Measurements from ENCODE around the gene GIGYF2. TPM values are rescaled to one million over a fixed set of nuclear protein-coding genes. Genes with fewer than 3 reads are reported as not detected.
"Not testable (repeated sequence)": the region's sequence is repeated elsewhere in the genome, so short reads cannot be mapped to it uniquely, and the experiment has no call there.

The GIGYF2 gene
- total RNA-seq, 1 experiment from 2014 or later, result 46.9 TPM

DNA sequence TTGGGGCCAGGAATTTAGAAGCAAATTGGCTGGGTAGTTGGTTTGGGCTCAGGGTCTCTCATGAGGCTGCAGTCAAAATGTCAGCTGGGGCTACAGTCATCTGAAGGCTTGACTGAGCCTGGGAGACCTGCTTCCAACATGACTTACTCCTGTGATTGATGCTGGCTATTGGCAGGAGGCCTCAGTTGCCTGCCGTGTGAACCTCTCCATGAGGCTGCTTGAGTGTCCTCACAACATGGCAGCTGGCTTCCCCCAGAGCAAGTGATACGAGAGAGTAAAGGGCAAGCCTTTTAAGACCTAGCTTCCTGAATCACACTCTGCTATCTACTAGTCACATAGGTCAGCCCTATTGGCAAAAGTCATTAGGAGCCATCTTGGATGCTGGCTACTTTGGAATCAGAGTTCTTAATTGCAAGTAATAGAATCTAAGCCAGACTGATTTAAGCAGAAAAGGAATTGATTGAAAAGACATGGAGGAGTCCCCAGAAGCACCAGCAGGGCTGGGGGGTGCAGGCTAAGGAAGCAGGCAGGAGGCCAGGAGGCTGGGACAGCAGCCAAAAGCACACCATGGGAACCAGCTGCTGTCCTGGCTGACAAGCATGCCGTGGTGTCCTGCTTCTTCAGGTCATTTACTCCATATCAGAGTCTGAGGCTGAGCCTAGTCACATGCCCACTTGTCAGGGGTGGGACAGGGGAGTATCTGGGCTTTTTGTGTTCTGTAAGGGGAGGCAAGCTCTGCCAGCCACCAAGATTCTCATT, 7.8 kb upstream of the GIGYF2 start:
- DNase-seq (ENCODE audit: low read depth), result peak; percentile 63

DNA sequence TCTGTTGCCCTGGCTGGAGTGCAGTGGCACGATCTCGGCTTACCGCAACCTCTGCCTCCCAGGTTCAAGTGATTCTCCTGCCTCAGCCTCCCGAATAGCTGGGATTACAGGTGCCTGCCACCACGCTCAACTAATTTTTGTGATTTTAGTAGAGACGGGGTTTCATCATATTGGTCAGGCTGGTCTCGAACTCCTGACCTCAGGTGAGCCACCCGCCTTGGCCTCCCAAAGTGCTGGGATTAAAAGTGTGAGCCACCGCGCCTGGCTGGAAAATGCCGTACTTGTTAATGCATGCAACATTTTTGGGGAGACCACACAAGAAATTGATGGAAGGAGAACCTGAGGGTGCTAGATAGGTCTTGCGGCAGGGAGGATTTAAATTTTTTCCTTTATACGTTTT, 6.0 kb upstream of the GIGYF2 start:
- DNase-seq (ENCODE audit: low read depth), result not testable (repeated sequence)

DNA sequence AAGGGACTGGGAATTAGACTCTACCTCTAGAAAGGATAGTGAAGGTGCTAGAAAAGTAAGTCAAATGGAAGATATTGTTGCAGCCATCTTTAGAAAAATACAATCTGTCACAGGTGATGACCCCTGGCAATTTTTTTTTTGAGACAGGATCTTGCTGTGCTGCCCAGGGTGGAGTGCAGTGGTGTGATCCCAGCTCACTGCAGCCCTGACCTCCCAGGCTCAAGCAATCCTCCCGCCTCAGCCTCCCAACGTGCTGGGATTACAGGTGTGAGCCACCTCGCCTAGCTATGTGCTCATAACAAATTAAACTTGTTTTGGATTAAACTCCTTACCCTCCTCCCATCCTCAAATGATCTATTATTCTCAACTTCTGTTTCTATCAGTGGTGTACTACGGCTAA, 3.8 kb upstream of the GIGYF2 start:
- no peak for DNase-seq (ENCODE audit: low read depth)

DNA sequence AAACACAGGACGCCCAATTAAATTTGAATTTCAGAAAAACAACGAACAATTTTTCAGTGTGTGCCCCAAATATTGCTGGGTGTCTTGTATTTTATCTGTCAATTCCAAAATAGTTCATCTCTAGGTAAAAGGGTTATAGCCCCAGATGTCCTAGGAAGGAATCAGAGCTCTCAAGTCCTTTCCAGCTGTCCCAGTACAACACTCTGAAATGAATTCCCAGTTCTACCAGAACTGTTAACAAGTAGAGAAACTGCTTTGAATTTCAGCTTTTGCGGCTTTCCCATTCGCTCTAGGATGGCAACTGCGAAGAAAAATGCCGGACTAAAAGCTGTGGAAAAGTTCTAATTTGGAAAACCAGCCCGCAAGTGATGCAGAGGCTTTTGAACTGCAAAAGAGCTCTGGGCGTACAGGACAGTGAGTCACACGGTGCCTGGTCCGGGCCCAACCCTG, 497 bp upstream of the GIGYF2 start:
- DNase-seq (ENCODE audit: low read depth), result no peak

DNA sequence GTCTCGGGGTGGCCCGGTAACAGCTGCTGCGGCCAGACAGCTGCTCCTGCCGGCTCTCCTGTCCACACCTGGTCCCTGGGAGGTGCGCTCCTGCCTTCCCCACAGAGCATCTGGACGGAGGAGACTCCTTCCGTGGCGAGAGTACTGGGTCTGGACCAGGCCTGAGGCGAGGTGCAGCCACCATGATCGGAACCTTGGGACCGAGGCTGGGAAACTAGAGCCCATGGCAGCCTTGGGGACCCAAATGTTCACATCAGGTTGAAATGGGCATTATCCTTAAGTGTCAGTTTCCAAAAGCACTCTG, 628 bp downstream of the GIGYF2 start:
- DNase-seq (ENCODE audit: low read depth), result peak; percentile 8

DNA sequence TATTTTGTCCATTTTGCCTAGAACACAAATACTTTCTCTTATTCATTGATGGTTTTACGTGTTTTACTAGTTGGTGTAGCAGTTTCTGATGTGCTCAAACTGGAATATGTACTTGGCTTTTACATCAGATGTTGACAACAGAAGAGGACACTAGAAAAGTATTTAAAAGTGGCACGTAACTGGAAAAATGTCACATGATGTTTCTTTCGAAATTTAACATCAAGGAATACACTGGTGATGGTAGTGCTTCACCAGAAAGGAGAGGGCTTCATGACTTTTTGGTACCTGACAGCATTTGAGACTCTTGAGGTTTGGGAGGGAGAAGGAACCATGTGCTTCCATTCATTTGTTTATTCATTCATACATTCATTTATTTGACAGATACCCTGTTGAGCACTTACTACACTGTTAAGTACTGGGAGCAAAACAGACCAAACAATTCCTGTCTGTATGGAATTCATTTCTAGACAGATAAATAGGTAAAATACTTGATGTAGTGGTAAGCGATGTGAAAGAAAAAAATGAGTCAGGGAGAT, 1.5 kb downstream of the GIGYF2 start:
- DNase-seq (ENCODE audit: low read depth), result no peak

DNA sequence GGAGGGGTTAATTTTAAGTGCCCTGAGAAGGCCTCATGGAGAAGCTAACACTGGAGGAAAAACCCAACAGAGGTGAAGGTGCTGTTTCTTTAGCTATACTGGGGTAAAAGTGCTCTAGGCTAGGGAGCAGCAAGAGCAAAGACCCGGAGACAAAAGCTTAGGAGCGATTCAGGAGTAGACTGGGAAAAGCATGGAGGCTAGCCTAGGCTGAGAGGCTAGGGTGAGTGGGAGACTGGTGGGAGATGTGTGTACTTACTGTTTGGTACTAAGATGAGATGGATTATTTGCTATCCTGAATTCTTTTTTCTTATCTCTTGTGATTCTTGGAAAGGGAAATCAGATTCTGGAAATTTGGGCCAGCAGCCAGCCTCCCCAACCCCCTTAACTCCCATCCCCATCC, 2.0 kb downstream of the GIGYF2 start:
- DNase-seq (ENCODE audit: low read depth), result peak; percentile 8

DNA sequence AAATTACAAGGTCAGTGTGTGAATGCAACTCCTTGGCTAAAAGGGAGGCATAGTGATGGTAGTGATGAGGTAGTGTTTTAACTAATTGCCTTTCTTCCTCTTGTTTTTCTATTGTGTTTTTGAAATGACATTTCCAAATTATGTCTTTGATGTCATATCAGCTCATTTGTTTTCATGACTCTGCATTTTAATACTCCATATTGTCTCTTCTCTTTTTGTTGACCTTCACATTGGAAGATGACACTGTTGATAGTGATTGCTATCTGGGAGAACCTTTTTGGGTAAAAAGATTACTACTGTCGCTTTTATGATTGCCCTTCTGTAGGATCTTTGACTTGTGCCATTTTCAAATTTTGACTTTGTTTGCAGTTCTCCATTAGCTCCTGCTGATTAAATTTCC, 3.0 kb downstream of the GIGYF2 start:
- DNase-seq (ENCODE audit: low read depth), result no peak

DNA sequence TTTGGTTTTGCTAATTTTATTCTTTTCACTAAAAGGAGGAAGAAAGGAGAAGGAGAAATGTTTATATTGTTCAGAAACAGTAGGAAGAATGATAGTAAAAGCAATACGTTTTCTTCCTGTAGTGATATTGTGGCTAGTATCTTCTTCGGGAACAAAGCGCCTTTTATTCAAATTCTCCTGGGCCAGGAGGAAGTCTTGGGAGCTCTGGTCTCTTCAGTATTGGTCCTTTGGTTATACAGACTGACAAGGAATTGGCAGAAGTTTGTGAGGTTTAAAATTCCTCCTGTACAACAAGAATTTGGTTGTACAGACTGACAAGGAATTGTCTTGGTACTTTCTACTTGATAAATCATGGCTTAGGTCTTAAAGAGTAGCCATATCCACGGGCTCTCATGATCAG, 9.9 kb downstream of the GIGYF2 start:
- no peak for DNase-seq (ENCODE audit: low read depth)

DNA sequence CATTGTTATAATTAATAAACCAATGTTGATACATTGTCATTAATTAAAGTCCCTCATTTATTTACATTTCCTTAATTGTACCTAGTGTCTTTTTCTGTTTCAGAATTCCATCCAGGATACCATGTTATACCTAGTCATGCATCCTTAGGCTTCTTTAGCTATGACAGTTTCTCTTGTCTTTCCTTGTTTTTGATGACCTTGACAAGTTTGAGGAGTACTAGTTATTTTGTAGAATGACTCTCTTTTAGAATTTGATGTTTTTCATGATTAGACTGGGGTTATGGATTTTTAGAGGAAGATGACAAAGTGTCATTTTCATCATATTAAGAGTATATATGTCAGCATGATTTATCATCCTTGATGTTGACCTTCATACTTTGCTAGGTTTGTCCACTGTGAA, 16.4 kb downstream of the GIGYF2 start:
- no peak for DNase-seq (ENCODE audit: low read depth)

DNA sequence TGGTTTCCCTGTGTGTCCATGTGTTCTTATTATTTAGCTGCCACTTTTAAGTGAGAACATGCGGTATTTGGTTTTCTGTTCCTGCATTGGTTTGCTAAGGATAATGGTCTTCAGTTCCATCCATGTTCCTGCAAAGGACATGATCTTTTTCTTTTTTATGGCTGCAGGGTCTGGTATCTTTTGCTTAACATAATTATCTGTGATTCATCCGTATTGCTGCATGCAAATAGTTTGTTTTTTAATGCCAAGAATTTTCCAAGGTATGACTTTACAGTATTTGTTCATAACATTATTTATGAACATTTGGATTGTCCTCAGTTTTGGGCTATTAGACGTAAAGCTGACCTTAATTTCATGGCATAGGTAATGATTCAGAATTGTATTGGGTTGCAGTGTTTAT, 17.8 kb downstream of the GIGYF2 start:
- no peak for DNase-seq (ENCODE audit: low read depth)

DNA sequence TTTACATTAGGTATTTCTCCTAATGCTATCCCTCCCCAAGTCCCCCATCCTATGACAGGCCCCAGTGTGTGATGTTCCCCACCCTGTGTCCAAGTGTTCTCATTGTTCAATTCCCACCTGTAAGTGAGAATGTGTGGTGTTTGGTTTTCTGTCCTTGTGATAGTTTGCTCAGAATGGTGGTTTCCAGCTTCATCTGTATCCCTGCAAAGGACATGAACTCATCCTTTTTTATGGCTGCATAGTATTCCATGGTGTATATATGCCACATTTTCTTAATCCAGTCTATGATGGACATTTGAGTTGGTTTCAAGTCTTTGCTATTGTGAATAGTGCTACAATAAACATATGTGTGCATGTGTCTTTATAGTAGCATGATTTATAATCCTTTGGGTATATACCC, 22.9 kb downstream of the GIGYF2 start:
- DNase-seq (ENCODE audit: low read depth), result not testable (repeated sequence)

DNA sequence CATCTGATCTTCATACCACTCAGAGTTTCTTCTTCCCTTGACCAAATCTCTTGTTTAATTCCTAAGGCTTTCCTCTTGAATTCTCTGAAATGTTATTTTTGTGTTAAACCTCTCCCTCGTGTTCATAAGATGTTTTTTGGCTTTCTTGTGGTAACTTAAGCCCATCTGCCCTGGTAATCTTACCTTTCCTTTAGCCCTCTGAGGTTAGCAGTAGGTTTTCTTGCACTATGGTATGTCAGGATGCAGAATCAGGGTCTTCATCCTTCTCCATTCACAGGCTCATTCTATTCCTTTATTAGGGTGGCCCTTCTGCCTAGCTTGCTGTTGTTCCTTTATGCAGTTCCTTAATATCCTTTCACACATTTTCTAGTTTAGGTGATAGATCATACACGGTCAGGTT, 24.1 kb downstream of the GIGYF2 start:
- DNase-seq (ENCODE audit: low read depth), result no peak

DNA sequence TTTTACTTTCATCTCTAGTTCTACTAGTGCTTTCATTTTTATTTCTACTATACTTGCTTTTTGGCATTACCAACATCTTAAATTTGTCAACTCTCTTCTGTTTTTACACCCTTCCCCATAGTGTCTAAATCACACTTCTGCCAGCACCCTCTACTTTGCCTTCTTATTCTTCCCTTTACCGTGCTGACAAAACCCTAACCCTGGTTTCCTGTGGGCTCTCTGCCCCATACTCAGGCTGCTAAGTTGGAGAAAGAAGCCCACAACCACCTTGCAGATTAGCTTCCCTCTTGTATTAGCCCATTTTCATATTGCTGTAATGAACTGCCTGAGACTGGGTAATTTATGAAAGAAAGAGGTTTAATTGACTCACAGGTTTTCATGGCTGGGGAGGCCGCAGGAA, 24.8 kb downstream of the GIGYF2 start:
- no peak for DNase-seq (ENCODE audit: low read depth)

DNA sequence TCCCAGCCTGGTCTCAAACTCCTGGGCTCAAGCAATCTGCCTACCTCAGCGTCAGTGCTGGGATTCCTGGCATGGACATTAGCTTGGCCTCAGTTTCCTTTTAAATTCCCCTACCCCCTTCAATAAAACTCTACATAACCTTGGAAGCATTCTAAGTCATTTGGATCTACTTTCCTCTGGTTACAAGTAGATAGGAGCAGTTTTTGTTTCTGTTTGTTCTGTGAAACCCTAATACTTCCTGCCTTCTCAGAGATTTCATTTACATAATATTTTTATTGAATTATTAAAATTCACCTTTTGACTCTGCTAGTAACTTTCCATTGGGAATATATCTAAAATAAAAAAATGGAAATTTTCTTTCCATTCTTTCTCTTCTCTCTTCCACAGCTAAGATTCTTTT, 25.9 kb downstream of the GIGYF2 start:
- DNase-seq (ENCODE audit: low read depth), result no peak

DNA sequence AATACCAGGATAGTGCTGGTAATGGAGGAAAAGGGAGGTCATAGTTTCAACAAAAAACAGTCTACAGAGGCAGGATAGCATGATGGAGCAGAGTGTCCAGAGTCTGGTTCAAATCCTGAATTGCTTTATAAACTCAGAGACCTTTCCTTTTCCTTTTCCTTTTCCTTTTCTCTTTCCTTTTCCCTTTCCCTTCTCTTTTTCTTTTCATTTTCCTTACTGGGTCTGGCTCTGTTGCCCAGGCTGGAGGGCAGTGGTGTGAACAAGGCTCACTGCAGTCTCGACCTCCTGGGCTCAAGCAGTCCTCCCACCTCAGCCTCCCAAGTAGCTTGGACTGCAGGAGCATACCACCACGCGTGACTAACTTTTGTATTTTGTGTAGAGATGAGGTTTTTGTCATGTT, 31.7 kb downstream of the GIGYF2 start:
- no peak for DNase-seq (ENCODE audit: low read depth)

DNA sequence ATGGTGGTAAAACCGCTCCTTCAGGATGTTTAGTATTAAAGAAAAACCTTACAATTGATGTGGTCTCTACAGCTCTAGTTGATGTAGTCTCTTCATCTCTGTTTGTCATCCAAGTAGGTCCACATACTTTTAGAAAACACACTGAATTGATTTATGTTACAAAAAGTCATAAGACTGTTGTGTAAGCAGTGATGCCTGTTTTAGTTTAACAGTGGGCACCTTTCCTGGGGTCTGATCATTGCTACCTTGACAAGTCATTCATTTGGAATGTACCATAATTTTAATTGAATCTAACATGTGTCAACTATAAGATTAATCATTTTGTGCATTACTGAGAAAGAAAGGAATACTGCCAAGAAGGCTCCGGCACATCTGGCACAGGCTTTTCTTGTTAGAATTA, 34.3 kb downstream of the GIGYF2 start:
- no peak for DNase-seq (ENCODE audit: low read depth)

DNA sequence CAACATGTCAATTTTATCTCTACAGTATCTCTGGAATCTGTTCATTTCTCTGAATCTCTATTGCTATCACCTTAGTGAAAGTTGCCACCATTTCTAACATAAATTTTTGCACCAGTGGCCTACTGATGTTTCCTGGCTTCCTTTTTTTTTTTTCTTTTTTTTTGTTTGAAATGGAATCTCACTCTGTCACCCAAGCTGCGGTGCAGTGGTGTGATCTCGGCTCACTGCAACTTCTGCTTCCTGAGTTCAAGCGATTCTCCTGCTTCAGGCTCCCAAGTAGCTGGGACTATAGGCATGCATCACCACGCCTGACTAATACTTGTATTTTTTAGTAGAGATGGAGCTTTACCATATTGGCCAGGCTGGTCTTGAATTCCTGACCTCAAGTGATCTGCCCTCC, 44.2 kb downstream of the GIGYF2 start:
- DNase-seq (ENCODE audit: low read depth), result no peak

DNA sequence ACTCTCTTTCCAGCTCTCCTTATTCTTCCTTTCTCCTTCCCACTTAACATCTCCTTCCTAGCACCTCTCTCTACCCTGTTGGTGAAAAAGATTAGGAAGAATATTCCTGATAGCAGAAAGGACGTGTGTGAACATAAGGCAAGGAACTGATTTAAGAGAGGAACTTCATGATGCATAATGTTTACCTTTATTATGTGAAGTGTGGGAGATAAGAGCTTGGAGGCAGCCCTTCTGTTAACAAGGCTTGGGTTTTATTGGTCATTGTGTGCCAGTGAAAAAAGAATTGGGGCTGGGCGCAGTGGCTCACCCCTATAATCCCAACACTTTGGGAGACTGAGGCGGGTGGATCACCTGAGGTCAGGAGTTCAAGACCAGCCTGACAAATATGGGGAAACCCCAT, 44.8 kb downstream of the GIGYF2 start:
- DNase-seq (ENCODE audit: low read depth), result no peak

DNA sequence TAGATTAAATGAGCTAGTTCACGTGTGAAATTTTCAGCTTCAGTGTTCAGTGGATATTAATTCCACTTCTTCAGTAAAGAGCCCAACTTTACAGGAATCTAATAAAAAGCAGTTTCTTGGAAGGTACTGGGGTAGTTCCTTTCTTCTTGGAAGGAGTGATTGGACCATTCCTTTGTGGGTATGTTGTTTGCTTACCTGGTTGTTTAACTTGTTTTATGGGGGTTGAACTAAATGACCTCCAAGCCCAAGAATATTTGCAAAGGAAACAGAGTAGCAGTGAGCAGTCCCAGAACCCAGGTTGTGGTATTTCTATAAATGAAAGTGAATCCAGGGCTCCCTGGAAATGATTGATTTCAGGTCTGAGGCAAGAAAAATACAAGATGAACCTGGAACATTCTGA, 47.8 kb downstream of the GIGYF2 start:
- DNase-seq (ENCODE audit: low read depth), result no peak

DNA sequence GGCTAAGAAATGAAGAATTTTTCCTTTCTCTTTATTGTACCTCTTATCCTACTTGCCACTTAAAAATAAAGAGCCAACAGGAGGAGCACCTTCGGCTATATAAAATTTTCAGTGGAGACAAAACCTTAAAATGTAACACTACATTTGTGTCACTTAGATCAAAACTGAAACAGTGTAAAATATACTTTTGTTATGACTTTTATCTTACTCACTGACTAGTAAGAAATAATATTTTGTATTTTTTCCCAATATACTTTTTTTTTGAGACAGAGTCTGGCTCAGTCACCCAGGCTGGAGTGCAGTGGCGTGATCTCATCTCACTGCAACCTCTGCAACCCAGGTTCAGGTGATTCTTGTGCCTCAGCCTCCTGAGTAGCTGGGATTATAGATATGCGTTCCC, 50.9 kb downstream of the GIGYF2 start:
- no peak for DNase-seq (ENCODE audit: low read depth)

DNA sequence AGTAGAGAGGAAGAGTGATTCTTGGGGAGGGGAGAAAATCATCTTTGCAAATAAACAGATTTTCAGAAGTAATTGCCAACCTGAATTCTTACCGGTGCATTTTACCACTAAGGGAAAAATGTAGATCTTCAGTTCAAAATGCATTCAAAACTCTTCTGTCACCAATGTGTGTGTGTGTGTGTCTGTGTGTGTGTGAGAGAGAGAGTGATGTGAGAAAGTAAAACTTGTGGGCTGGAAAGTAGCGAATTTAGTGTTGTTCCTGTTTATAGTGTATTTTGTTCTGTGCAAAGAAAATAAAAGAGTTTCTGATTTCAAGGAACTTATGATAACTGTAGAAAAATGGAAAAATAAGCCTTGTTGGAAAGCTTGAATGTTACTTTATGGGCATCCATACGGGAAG, 52.2 kb downstream of the GIGYF2 start:
- no peak for DNase-seq (ENCODE audit: low read depth)

DNA sequence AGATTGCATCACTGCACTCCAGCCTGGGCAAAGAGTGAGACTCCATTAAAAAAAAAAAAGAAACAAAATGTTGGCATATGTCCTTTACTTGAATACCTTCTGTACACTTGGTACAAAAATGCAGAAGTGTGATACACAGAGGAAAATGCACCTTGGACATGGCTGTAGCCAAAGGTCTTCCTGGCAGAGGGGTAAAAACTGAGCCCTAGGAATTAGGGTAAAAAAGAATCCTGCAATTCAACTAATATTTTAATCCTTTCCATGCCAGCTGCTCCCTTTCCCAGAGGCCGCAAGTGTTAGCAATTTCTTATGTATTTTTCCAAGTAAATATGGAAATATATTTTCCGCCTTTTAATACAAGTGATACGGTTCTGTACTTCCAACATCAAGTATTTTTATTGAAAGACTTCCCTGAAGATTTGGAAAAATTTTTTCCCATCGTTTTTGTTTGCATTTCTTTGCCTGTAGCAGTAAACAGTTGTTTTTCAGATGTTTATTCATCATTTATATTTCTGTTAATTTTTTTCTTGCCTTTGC, 53.1 kb downstream of the GIGYF2 start:
- DNase-seq (ENCODE audit: low read depth), result no peak

DNA sequence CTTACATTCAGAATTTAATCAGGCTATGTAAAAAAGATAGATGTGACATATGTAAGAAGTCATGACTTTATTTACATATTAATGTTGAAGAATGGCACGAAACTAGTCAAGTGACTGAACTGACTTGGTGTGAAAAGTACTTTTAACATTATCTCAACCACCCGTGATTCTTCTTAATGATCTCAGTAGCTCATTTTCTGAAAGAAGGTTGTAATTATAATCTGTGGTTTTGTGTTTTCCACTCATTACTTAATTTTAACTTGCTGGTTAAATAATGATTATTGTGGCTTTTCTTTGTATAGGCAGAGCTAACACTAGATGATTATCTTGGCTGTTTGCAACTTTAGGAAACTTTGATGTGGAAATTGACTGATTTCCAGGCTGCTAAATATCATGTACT, 60.8 kb downstream of the GIGYF2 start:
- no peak for DNase-seq (ENCODE audit: low read depth)
